ENCODE results near the gene CXCL11.
"Not testable (repeated sequence)": the region's sequence is repeated elsewhere in the genome, so short reads cannot be mapped to it uniquely, and the experiment has no call there.

The CXCL11 gene

DNA sequence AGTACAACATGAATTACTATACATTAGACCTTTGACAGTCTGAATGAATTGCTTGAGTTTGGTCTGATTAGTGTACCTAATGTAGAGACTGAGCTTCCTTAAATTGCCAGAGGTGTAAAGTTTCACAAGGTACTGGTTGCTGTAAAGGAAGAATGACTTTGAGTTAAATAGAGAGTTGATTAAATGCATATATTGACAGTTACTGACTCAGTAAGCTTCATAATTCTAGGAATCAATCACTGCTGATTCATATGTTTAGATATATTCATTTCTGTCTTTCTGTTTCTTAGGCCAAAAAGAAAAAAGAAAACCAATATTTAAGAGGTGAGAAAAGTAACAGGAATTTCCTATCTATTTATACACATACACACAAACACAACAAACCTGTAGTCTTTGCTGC lies 22.4 kb upstream of the CXCL11 start:
- DNase-seq: no peak
- TF ChIP-seq POLR2A (IDR thresholded peaks at IDR 0.05; ENCODE audit: low read length) (no peak), GATA1 (IDR thresholded peaks at IDR 0.05; ENCODE audit: low read depth, low read length) (no peak)

GRCh38 chr4:76055421-76055820 lies 19.6 kb upstream of the CXCL11 start:
- DNase-seq: no peak
- no peak for TF ChIP-seq GATA1 (IDR thresholded peaks at IDR 0.05; ENCODE audit: low read depth, low read length)
- no peak for TF ChIP-seq POLR2A (IDR thresholded peaks at IDR 0.05; ENCODE audit: low read length)

DNA sequence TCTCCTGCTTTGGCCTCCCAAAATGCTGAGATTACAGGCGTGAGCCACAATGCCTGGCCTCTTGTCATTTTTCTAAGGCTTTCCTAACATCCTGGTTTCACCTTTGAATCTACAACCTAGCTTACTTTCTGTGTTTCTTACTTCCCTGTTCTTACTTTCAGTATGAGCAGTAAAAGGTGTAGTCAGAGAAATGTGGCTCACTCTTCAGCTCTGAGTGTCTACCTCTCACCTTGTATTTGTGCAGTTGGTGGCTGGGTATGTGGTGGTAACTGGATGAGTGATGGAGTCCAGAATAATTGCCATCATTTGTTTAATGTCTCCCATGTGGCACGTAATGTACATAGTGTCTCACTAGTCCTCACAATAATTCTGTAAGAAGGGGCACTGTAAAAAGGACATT lies 19.1 kb upstream of the CXCL11 start:
- TF ChIP-seq POLR2A (IDR thresholded peaks at IDR 0.05; ENCODE audit: low read length): no peak
- TF ChIP-seq GATA1 (IDR thresholded peaks at IDR 0.05; ENCODE audit: low read depth, low read length): no peak
- DNase-seq: no peak

GRCh38 chr4:76053730-76054129 lies 17.9 kb upstream of the CXCL11 start:
- no peak for DNase-seq
- no peak for TF ChIP-seq GATA1 (IDR thresholded peaks at IDR 0.05; ENCODE audit: low read depth, low read length)
- no peak for TF ChIP-seq POLR2A (IDR thresholded peaks at IDR 0.05; ENCODE audit: low read length)

GRCh38 chr4:76050560-76051050 lies 14.7 kb upstream of the CXCL11 start:
- DNase-seq: not testable (repeated sequence)

- DNase-seq: not testable (repeated sequence)
Observed at GRCh38 chr4:76049860-76050416, 14.1 kb upstream of the CXCL11 start.

GRCh38 chr4:76044686-76045085 lies 8.8 kb upstream of the CXCL11 start:
- not testable (repeated sequence) for DNase-seq

GRCh38 chr4:76043306-76043705 lies 7.4 kb upstream of the CXCL11 start:
- DNase-seq: not testable (repeated sequence)

DNA sequence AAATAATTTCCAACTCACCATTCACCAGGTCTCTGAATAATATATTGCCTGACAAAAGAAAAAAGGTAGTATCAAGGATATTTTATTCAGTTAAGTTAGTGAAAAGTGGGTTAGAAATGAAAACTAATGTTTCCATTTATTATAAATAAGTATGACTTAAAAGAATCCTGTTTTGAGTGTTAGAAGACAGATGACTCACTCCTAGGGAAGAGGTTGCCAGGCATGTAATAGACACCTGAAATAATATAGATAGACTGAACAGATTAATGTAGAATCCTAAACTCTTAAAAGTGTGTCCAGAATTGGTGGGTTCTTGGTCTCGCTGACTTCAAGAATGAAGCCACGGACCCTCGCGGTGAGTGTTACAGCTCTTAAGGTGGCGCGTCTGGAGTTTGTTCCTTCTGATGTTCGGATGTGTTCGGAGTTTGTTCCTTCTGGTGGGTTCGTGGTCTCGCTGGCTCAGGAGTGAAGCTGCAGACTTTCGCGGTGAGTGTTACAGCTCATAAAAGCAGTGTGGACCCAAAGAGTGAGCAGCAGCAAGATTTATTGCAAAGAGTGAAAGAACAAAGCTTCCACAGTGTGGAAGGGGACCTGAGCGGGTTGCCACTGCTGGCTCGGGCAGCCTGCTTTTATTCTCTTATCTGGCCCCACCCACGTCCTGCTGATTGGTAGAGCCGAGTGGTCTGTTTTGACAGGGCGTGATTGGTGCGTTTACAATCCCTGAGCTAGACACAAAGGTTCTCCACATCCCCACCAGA lies 6.5 kb upstream of the CXCL11 start:
- not testable (repeated sequence) for DNase-seq

DNA sequence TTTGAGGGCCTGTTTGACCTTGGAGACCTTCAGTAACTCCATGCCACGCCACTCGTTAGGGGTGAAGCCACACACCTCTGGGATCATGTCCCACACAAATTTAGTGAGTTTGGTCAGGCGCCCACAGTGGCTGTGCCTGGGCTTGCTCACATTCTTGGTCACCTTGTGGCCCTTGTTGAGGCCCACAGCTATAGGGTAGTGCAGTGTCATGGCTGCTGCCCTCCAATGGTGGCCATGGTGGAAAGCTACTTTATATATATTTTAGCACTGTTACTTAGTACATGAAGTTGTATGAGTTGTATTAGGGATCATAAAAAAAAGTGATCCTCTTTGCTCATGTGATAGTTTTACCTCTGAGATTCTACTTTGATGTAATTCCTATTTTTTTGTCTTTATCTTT lies 985 bp upstream of the CXCL11 start:
- DNase-seq: no peak
- TF ChIP-seq POLR2A (IDR thresholded peaks at IDR 0.05; ENCODE audit: low read length): no peak
- TF ChIP-seq GATA1 (IDR thresholded peaks at IDR 0.05; ENCODE audit: low read depth, low read length): no peak

DNA sequence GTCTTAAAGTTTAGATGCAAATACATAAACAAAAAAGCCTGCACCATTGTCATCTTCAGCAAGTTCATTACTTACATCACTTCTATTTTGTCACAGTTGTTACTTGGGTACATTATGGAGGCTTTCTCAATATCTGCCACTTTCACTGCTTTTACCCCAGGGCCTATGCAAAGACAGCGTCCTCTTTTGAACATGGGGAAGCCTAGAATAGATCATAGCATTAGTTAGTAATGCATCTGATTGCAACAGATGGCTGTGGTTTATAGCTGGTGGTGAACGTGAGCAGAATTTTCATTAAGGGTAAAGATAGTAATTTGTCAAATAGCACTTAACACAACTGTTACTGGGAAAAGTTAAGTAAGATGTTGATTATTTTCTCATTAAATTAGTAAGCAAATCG lies 729 bp downstream of the CXCL11 start:
- no peak for DNase-seq
- TF ChIP-seq POLR2A (IDR thresholded peaks at IDR 0.05; ENCODE audit: low read length) (no peak), GATA1 (IDR thresholded peaks at IDR 0.05; ENCODE audit: low read depth, low read length) (no peak)

DNA sequence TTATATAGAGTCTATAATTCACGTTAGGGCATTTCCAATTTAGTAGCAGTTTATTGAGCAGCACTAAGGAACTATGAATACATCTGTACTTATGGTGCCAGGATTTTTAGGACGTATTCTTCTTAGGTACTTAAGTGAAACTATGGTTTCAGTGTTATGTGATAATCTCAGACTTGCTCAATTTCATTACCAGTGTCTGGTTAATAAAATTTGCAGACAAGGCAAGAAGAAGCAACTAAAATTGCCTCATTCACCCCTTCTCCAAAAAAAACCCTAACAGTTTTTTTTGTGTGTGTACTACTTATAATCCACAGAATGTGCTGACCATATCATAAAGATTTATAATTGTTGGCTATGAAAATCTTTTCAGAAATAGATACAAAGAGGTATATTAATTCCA lies 6.6 kb downstream of the CXCL11 start:
- TF ChIP-seq GATA1 (IDR thresholded peaks at IDR 0.05; ENCODE audit: low read depth, low read length): no peak
- no peak for TF ChIP-seq POLR2A (IDR thresholded peaks at IDR 0.05; ENCODE audit: low read length)
- no peak for DNase-seq

GRCh38 chr4:76028350-76028765 lies 7.5 kb downstream of the CXCL11 start:
- DNase-seq: no peak
- no peak for TF ChIP-seq GATA1 (IDR thresholded peaks at IDR 0.05; ENCODE audit: low read depth, low read length)
- TF ChIP-seq POLR2A (IDR thresholded peaks at IDR 0.05; ENCODE audit: low read length): no peak

DNA sequence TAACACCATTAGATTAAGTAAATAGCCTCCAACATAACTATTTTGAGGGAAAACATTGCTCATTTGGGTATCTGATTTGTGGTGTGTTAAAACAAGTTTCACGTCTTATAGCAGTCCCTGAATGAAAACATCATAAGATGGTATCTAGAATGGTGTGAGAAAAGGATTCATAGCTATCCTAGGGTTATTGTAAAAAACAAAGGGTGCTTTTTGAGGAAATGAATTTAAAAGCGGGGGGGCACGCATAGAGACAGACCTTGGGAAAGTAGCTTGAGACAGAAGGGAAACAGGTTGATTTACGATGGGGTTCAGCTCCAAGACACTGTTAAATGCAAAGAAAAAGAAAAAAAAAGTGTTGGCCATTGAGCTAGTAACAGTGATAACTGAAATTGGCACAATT lies 11.8 kb downstream of the CXCL11 start:
- DNase-seq: no peak
- TF ChIP-seq GATA1 (IDR thresholded peaks at IDR 0.05; ENCODE audit: low read depth, low read length) (no peak), POLR2A (IDR thresholded peaks at IDR 0.05; ENCODE audit: low read length) (no peak)

- TF ChIP-seq POLR2A (IDR thresholded peaks at IDR 0.05; ENCODE audit: low read length) (no peak), GATA1 (IDR thresholded peaks at IDR 0.05; ENCODE audit: low read depth, low read length) (no peak)
- DNase-seq: no peak
Observed at GRCh38 chr4:76023389-76023788, 12.5 kb downstream of the CXCL11 start, which contains the start of gene CXCL10. CXCL10 (minus strand) TSS chr4:76023497; CDS start chr4:76023431, 66 bp downstream.

GRCh38 chr4:76022677-76023076 lies 13.2 kb downstream of the CXCL11 start:
- no peak for TF ChIP-seq GATA1 (IDR thresholded peaks at IDR 0.05; ENCODE audit: low read depth, low read length)
- no peak for TF ChIP-seq POLR2A (IDR thresholded peaks at IDR 0.05; ENCODE audit: low read length)
- no peak for DNase-seq
